ENCODE measurements around the gene CYP2W1.

CYP2W1 gene

DNA sequence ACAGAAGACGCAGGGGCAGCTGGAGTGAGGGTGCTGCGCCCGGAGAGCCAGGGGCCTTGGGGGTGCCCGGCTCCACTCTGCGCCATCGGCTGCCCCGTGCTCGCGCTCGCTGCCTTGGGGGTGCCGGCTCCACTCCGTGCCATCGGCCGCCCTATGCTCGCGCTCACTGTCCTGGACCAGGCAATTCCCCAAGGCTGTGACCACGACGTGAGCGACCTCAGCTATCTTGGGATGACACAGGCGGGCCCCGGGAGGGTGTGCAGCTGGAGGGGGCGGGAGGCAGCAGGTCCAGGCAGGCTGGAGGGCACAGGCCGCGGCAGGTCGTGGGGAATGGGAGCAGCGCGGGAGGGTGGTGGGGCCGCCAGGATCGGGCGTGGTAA lies 29.7 kb downstream of the CYP2W1 start:
- in situ Hi-C loops (cut with MboI; ENCODE audit: low sequenced_read_pairs): no loop called here

DNA sequence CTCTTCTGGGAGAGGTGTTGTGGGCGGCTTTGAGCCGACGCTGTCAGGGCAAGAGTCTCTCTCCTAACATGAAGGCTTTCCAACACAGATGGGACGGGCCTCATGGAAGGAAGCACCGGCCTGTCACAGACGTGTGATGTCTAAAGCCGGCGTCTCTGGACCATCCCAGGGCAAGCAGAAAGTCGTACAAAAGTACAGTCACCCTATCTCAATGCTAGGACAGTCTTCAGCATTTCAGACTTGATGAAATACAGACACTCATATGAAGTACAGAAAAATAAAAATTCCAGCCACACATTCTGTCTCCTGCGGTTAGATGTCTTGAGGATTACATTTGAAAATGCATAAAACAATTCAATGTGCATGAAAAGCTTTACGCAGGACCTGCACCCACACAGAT lies 30.6 kb downstream of the CYP2W1 start:
- in situ Hi-C loops (cut with MboI; ENCODE audit: low sequenced_read_pairs): no loop called here

GRCh38 chr7:1014681-1015080 lies 31.7 kb downstream of the CYP2W1 start:
- in situ Hi-C loops (cut with MboI; ENCODE audit: low sequenced_read_pairs): no loop called here

DNA sequence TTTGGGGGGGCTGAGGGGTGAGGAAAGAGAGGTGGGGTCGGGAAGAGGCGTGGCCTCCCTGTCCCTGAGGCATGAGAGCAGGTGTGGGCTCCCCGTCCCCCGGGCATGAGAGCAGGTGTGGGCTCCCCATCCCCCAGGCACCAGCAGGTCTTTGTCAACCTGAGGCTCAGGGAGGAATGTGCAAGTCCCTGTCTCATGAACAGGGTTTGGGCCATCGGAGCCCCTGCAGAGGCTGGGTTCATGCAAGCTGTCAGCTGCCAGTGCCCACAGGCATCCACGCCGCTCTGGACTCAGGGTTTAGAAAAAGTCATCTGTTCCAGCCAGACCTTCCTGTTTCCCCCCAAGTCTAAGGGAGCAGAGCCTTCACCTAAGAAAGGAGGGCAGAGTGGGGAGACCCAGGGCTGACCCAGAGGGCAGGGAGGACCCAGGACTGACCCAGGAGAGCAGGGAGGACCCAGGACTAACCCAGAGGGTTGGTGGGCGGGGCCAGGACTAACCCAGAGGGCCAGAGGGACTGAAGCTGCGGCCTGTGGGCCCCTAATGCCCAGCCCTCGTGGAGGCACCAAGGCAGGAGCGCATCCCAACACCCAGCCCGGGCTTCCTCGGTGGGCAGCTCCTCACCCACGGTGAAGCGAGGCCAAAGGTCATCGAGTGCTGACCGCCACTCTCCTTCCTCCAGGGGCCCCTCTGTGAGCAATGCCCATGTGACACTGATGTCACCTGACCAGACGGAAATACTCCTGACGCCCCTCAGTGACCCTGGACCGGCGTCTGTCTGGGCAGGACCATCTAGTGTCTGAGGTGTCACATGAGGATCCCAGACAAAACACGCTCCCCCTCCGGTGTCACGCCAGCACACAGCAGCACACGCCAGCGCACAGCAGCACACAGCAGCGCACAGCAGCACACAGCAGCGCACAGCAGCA lies 32.5 kb downstream of the CYP2W1 start:
- in situ Hi-C loops (cut with MboI; ENCODE audit: low sequenced_read_pairs): no loop called here

GRCh38 chr7:1016577-1017531 lies 33.9 kb downstream of the CYP2W1 start:
- in situ Hi-C loops (cut with MboI; ENCODE audit: low sequenced_read_pairs): no loop called here

DNA sequence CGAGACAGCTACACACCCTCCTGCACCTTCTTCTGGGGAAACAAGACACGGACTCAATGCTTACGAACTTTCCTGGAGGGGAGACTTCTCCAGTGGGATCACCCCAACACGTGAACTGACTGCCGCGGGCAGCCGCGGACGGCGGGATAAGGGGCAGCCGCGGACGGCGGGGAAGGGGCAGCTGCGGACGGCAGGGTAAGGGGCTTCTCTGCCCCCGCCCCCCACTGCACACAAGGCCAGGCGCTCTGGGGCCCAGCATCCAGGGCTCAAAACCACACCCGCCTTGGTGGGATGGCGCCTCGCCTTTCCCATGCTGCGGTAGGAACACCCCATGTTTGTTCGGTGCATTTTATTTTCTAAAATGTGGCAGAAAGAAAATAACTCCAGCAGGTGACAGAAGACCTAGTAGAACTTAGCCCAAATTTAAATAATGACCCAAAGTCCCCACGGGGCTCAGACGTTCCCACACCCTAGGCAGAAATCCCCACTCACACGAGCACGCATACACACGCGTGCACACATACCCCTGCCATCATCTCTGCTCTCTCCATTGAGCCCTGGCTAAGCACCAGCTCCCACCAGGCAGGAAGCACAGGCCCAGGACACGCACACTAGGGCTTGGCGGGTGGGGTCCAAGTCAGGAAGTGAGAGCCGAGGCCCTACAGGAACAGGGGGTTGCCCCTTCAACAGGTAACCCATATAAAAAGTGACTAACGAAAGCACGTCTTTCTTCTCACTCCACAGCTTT lies 34.8 kb downstream of the CYP2W1 start:
- in situ Hi-C loops (cut with MboI; ENCODE audit: low sequenced_read_pairs): no loop called here

- in situ Hi-C loops (cut with MboI; ENCODE audit: low sequenced_read_pairs): no loop called here
Observed at GRCh38 chr7:1018334-1018695, 35.3 kb downstream of the CYP2W1 start.

GRCh38 chr7:1019255-1019785 lies 36.3 kb downstream of the CYP2W1 start:
- in situ Hi-C loops (cut with MboI; ENCODE audit: low sequenced_read_pairs): no loop called here

DNA sequence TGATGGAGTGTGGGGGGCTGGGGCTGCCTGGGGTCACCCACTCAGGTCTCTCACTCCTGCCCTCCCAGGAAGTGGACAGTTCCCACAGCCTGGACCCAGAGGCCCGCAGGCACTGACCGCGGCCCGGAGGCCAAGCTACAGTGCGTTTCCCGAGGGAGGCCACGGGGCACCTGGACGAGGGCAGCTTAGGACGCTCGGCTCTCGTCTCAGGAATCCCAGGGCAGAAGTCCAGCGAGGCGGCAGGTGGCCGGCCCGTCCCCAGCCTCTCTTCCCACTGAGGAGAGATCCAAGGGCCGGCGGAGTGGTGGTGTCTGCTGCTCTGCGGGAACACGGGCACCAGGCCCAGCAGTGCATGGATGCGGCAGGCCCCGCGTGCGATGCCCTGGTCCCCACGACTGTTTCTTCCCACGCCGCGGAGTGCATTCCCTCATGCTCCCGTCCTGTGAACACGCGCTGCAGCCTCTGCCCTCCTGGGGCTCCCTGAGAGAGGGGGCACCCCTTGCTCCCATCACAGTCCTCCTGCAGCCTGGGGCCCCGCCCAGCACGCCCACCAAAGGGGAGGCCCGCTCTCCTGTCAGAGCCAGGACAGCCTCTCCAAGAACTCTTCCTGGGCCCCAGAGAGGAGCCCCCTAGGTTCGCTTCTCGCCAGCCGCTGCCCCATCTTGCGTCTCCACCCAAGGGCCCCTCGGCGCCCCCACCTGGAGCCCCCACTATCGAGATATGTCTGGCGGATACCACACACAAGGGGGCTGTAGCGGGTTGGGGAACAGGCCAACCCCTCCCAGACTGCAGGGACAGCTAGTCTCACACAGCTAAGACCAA lies 37.0 kb downstream of the CYP2W1 start:
- in situ Hi-C loops (cut with MboI; ENCODE audit: low sequenced_read_pairs): no loop called here

GRCh38 chr7:1020849-1021251 lies 37.9 kb downstream of the CYP2W1 start:
- in situ Hi-C loops (cut with MboI; ENCODE audit: low sequenced_read_pairs): no loop called here

DNA sequence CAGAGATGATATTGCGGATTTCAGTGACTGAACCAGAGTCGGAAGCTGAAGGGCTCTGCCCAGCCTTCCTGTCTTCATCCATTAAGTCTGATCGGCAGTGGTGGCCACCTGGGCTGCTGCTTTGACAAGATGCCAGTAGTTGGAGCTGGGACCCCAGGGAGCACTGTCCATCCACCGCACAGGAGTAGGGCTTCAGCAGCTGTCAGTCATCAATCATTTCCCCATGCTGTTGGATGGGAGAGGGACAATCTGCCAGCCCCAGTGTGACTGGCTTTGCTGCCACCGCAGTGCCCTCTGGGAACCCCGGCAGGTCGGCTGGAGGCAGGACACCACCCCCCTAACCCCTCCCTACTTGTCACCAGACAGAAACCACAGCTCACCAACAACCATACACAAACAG lies 38.4 kb downstream of the CYP2W1 start:
- in situ Hi-C loops (cut with MboI; ENCODE audit: low sequenced_read_pairs): no loop called here

GRCh38 chr7:1021931-1022330 lies 39.0 kb downstream of the CYP2W1 start:
- in situ Hi-C loops (cut with MboI; ENCODE audit: low sequenced_read_pairs): no loop called here

DNA sequence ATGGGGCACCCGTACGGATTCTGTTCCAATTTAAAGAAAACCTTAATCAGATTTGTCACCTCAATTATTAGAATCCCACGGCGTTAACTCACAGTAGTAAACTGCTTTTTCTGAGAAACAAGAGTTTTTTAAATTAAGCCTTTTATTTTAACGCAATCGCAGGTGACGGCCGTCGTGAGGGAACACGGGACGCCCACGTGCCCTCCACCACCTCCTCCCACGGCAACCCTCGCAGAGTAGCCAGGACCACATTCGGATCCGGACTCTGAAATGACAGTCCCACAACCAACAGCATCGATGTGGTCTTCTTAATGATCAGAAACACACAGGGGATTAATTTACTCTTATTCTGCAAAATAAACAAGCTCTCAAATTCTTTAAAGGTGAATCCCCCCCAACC lies 39.4 kb downstream of the CYP2W1 start:
- in situ Hi-C loops (cut with MboI; ENCODE audit: low sequenced_read_pairs): no loop called here

DNA sequence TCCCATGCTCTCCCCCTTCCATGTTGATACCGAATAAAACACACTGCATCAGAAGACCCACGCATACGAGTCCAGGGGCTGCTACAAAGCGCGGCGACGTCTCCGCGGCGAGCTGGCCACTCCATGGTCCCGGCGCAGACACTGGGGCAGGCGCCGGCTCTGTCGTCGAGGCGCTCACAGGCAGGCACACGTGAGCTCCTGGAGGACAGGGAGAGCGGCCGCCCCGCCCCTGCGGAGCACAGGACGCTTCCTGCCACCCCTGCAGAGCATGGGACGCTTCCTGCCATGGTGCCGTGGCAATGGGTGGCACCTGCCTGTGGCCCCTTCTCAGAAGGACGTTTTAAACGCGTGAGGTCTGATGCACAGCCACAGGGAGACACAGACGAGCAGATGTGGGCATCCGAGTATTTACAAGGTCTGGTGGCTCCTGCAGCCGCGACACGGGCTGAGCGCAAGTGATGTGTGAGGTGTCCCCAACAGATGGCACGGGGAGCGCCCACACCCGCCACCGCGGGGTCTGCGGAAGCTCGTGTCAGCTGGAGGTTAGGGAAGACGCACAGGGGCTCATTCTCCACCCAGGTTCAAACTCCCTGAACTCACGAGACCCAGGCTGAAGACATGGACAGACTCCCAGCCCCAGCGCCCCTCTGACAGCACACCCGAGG lies 40.0 kb downstream of the CYP2W1 start:
- in situ Hi-C loops (cut with MboI; ENCODE audit: low sequenced_read_pairs): no loop called here

DNA sequence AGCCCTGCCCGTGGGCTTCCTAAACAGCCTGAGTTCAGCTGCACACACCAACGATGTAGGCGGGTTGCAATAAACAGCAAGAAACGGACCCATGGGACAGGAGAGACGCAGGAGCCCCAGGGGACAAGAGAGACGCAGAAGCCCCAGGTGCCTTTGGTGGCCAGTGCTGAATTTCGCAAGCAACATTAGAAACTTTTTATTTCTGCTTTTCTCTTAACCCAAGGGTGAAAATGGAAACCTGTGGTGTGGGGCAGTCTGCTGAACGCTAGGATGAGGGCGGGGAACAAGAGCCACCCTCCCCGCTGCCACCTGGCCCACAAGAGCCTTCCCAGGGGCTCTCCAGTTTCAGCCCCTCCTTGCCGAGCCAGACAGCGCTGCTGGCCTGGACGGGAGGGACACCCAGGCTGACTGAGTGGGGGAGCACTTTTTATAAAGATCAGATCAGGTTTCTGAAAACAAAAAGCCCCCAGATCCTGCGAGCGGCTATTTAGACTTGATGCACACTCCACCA lies 41.4 kb downstream of the CYP2W1 start:
- in situ Hi-C loops (cut with MboI; ENCODE audit: low sequenced_read_pairs): no loop called here

- in situ Hi-C loops (cut with MboI; ENCODE audit: low sequenced_read_pairs): no loop called here
Observed at GRCh38 chr7:1024876-1025742, 42.1 kb downstream of the CYP2W1 start.

DNA sequence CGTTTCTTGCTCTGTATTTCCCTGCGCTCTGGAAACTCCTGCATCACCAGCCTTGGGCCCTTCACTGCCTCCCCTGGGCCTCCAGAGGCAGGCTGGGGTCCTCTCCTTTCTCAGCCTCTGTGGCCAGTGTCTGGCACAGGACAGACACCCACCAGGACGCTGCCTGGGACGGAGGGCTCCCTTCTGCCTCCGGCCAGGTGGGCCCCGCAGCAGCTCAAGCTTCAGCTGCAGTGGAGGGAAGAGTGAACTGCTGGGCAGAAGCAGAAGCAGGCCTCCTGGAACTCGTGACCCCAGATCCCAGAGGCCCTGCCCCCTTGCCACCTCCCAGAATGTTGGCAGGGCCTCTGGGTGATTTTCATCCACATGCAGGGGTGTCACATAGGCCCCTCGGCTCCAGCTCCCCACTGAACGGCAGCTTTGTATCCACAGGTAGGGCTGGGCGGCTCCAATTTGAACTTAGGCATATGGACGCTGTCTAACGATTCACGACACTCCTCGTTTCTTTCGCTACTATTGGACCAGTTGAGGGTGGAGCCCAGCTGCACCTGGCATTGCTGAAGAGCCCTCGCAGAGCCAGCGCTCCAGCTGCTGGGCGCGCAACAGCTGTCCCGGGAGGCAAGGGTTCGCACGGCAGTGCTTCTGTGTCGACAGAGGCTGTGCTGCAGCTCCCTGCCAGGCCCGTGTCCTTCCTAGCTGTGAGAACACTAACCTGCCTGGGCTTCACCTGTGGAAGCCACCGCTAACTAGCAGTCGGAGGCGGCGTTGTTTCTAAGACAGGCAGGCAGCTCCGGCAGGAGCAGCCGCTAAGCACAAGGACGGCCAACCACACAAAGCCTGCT lies 43.0 kb downstream of the CYP2W1 start:
- in situ Hi-C loops (cut with MboI; ENCODE audit: low sequenced_read_pairs): no loop called here
